NAMALWA (cell line): Measurements from ENCODE around the gene CT47C1.

Experiments used
- DNase-seq: peaks from one replicate; pipeline ENCODE4 v3.0.0-alpha.2; 2015; ENCODE audit warnings: low spot score

The CT47C1 gene

GRCh38 chrX:119073911-119074310 is 1.1 kb downstream of the CT47C1 start:
- no peak for DNase-seq

GRCh38 chrX:119075270-119076025 is 2.7 kb downstream of the CT47C1 start:
- DNase-seq, result no peak

GRCh38 chrX:119082278-119082677 is 9.5 kb downstream of the CT47C1 start:
- DNase-seq, result no peak

- no peak for DNase-seq
Measured at GRCh38 chrX:119084766-119085165, 12.0 kb downstream of the CT47C1 start.

DNA sequence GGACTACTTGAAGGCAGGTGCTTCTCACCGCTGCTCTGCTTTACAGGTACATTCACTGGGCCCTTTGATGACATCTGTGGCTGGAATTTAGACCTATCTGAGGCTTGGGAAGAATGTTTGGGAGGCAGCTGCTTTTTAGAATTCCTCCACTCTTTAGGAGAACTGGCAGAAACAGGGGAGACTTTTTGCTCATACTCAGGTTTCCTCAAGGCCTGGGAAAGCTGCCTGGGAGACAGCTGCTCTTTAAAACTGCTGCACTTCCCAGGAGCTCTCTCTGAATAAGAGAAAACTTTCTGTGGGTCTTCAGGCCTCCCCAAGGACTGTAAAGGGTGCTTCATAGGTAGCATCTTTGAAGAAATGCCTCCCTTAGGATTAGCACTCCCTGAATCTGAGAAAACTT is 14.3 kb downstream of the CT47C1 start:
- DNase-seq, result no peak

DNA sequence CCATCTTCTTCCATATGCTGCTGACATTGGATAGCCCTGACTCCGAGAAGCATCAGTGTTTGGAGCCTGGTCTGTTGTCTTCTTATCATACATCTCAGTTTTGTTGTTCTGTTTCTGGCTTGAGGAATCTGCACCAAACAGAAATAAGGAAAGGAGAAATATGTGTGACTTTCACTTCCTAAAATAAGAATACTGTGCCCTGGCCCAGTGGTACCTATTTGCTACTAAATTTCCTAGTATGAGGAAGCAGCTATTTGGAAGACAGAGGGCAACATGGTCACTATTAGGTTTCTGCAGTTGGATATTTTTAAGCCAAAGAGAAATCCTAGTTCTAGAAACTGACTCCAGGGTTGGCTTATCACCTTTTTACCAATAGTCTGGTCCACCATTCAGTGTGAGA is 16.8 kb downstream of the CT47C1 start:
- no peak for DNase-seq

- DNase-seq, result no peak
Measured at GRCh38 chrX:119090627-119091026, 17.8 kb downstream of the CT47C1 start.

- DNase-seq, result no peak
Measured at GRCh38 chrX:119093991-119094735, 21.4 kb downstream of the CT47C1 start.

DNA sequence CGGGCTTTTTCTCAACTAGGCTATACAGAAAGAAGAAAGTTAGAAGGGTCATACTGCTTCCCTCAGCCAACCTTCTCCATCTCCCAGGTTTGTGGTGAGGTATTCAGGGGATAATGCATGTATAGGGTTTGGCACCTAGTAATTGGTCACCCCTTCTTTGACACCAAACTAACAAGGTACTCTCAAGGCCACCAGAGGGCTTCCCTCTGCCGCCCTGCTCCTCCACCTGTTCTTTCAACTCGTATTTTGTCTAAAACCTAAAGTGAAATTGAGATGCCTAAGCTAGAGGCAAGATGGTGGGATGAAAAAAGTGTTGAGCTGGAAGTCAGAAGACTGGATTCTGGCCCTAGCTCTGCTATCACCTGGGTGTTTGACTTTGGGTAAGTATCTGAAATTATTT is 22.0 kb downstream of the CT47C1 start:
- peak; percentile 3 for DNase-seq

- DNase-seq, result no peak
Measured at GRCh38 chrX:119095936-119096335, 23.1 kb downstream of the CT47C1 start.

DNA sequence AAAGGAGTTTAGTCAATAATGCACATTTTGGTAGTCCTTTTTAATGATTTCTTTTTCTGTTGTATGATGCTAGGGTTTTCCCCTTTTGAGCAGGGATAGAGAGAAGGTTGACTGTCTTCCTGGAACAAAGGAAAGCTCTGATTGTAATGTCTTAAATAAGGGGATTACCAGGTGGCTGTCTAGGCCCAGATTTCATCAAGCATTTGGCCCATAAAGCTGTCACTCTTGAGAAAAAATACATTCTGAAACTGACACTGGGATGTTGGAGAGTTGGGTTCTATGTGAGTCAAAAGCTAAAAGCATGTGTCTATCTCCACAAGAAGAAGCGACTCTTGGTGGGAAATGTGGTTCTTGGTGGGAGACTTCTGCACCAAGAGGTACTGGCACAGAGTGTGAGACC is 28.4 kb downstream of the CT47C1 start:
- DNase-seq, result no peak

- no peak for DNase-seq
Measured at GRCh38 chrX:119105826-119106225, 33.0 kb downstream of the CT47C1 start.

DNA sequence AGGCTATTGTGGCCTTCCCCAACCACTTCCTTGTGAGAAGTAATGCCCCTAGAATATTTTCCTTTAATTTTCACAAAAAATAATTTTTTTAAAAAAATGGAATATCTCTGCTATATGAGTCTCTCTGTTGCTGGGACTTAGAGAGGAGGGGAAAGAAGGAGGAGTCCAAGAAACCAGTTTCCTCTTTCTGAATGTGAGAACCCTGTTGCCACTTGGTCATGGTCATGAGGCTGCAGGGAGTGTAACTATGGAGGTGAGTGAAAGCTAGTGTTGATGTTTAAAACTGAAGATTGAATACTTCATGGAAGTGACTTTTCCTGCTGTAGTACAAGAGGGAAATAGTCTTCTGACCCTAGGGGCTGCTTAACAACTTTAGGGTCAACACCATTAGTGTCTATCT is 34.4 kb downstream of the CT47C1 start:
- no peak for DNase-seq

GRCh38 chrX:119118780-119119395 is 46.1 kb downstream of the CT47C1 start:
- peak; percentile 78 for DNase-seq

DNA sequence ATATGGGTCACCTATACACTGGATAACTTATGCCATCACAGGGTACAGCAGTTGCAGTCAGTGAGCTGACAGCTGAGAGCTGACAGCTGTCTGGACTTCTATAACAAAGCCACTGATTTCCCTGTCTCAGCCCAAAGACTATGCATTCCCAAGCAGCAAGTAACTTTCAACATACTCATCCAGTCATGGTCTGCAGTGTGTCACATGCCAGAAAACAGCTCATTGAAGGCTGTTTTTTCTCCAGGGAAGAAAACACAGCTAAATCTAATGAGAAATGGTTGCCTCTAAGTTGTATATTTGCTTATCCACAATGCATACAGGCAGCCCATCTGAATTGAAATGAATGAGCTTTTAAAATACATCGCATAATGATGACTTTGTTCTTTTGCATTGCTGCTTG is 48.5 kb downstream of the CT47C1 start:
- DNase-seq, result no peak
